Bronchial epithelial cell (primary cell): ENCODE results near the gene CENPE. TPM values are rescaled to one million over a fixed set of nuclear protein-coding genes. Genes with fewer than 3 reads are reported as not detected.

ENCODE experiments used
- DNase-seq: peaks from one replicate; pipeline ENCODE4 v3.0.0-alpha.2; 2010; ENCODE audit warnings: low read depth
- FAIRE-seq: peaks from 2 replicates; lab custom pipeline; 2011; peaks lifted over from hg19 to GRCh38; lab: Jason Lieb, UNC
- H3K27me3 ChIP-seq: 2 replicates; pipeline ENCODE4 v1.5.1; 2011; ENCODE audit warnings: low read length; ENCODE audit not compliant: control insufficient read depth, insufficient read depth
- H3K36me3 ChIP-seq: 2 replicates; pipeline ENCODE4 v1.5.1; 2011; ENCODE audit warnings: low read length; ENCODE audit not compliant: control insufficient read depth, insufficient read depth
- H3K4me3 ChIP-seq: 2 replicates; pipeline ENCODE4 v1.5.1; 2011; ENCODE audit warnings: mild to moderate bottlenecking, low read depth, low read length, control low read depth
- CTCF ChIP-seq: IDR thresholded peaks from 2 replicates; pipeline ENCODE4 v1.5.1; 2011; ENCODE audit warnings: mild to moderate bottlenecking, moderate library complexity, low read length, control low read depth, inconsistent platforms; ENCODE audit not compliant: insufficient read depth, severe bottlenecking
- total RNA-seq: library from RNA; depleted of rRNA; stranded (reverse); fragments of >200 nt; gene quantifications from 2 replicates; pipeline ENCODE4 v1.2.1, GENCODE V29; 2014

Gene CENPE
- total RNA-seq, 1 donor from 2014 or later, result 6.3 TPM

DNA sequence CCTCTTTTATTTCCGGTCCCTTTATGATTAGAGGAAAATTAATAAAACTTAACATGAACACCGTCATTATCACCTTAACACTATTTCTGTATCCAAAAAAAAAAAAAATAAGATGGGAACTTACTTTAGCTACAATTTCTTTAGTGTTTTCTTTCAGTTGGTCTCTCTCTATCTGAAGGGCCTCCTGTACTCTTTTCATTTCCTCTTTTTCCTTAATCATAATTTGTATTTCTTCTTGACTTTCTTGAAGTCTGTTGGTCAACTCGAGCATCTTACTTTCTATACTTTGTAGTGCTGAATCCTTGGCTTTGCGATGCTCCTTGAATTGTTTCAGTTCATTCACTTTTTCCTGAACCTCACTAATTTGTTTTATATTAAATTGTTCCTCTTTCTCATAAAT lies 53.2 kb downstream of the CENPE start:
- H3K36me3 ChIP-seq, result peaks cover 1% of the 10 kb centered on the region
- TF ChIP-seq CTCF, result no peak
- H3K4me3 ChIP-seq, result no peak overlapping the region
- H3K27me3 ChIP-seq, result no peaks in the 10 kb centered on the region
- no peak for DNase-seq
- no peak for FAIRE-seq

GRCh38 chr4:103137446-103137827 lies 60.7 kb downstream of the CENPE start:
- no peak for TF ChIP-seq CTCF
- no peaks in the 10 kb centered on the region for H3K36me3 ChIP-seq
- DNase-seq, result peak; percentile 84
- FAIRE-seq, result no peak
- no peak overlapping the region for H3K4me3 ChIP-seq
- no peaks in the 10 kb centered on the region for H3K27me3 ChIP-seq

- no peak for TF ChIP-seq CTCF
- no peaks in the 10 kb centered on the region for H3K27me3 ChIP-seq
- no peak overlapping the region for H3K4me3 ChIP-seq
- no peak for DNase-seq
- FAIRE-seq, result no peak
- no peaks in the 10 kb centered on the region for H3K36me3 ChIP-seq
These were observed 61.3 kb downstream of the CENPE start for GRCh38 chr4:103136671-103137445.

DNA sequence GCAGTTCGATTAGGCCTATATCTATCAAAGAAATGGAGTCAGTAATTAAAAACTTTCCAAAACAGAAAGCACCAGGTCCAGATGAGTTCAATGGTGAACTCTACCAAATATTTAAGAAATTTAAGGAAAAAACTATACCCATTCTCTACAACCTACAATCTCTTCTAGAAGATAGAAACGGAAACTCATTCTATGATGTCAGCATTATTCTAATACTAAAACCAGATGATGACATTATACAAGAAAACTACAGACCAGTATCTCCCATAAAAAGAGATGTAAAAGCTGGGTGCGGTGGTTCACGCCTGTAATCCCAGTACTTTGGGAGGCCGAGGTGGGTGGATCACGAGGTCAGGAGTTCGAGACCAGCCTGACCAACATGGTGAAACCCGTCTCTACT lies 69.0 kb downstream of the CENPE start:
- H3K4me3 ChIP-seq, result no peak overlapping the region
- no peak for DNase-seq
- no peaks in the 10 kb centered on the region for H3K27me3 ChIP-seq
- no peak for TF ChIP-seq CTCF
- FAIRE-seq, result no peak
- no peaks in the 10 kb centered on the region for H3K36me3 ChIP-seq

DNA sequence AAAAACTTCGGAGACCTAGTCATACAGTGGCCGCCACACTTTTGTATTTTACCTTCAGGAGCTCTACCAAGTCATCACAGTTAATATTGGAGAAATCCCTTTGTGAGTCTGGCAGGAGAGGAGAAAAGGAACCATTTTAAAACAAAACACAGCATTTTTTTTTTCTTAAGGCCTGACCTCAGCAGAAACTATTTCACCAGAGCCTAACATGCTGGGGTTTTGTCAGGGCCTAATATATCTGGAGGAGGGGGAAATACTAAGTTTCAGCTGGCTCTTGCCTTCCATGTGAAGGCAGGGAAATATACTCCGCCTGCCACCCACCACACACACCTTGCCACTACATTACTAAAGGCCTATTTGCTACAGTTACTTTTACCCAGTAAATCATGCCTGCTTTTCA lies 72.0 kb downstream of the CENPE start:
- H3K36me3 ChIP-seq, result no peaks in the 10 kb centered on the region
- no peaks in the 10 kb centered on the region for H3K27me3 ChIP-seq
- DNase-seq, result no peak
- TF ChIP-seq CTCF, result no peak
- no peak for FAIRE-seq
- H3K4me3 ChIP-seq, result no peak overlapping the region

DNA sequence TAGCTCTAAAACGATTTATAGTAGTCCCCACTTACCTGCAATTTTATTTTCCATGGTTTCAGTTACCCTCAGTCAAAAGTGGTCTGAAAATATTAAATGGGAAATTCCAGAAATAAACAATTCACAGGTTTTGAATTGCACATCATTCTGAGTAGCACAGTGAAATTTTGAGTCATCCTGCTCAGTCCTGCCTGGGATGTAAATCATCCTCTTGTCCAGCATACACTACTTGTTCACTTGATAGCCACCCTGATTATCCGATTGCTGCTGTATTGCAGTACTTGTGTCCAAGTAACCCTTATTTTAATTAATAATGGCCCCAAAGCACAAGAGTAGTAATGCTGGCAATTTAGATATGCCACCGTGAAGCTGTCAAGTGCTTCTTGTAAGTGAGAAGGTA lies 75.0 kb downstream of the CENPE start:
- TF ChIP-seq CTCF, result no peak
- Histone ChIP-seq H3K27me3 (no peaks in the 10 kb centered on the region), H3K4me3 (no peak overlapping the region), H3K36me3 (no peaks in the 10 kb centered on the region)
- FAIRE-seq (no peak), DNase-seq (no peak)
